H9 (cell line): ENCODE measurements around the gene ARFGAP1. TPM values are rescaled to one million over a fixed set of nuclear protein-coding genes. Genes with fewer than 3 reads are reported as not detected.

Experiments used
- DNase-seq: peaks from one replicate; pipeline ENCODE4 v3.0.0-alpha.2; 2017
- H2AFZ ChIP-seq: one replicate; pipeline ENCODE4 v1.6.1; 2013; ENCODE audit warnings: mild to moderate bottlenecking, low read length, control low read depth, moderate library complexity
- H2AK5ac ChIP-seq: 2 replicates; pipeline ENCODE4 v1.6.1; 2013; ENCODE audit warnings: low read length, control low read depth, mixed read lengths; ENCODE audit not compliant: insufficient read length
- H2BK120ac ChIP-seq: one replicate; pipeline ENCODE4 v1.6.1; 2013; ENCODE audit warnings: low read depth, mild to moderate bottlenecking, low read length, control low read depth, inconsistent platforms; ENCODE audit not compliant: poor library complexity, severe bottlenecking
- H2BK12ac ChIP-seq: 2 replicates; pipeline ENCODE4 v1.6.1; 2013; ENCODE audit warnings: low read length, control low read depth, mixed read lengths, low read depth; ENCODE audit not compliant: insufficient read length
- H2BK15ac ChIP-seq: 2 replicates; pipeline ENCODE4 v1.6.1; 2013; ENCODE audit warnings: low read depth, low read length, control low read depth
- H2BK20ac ChIP-seq: one replicate; pipeline ENCODE4 v1.6.1; 2013; ENCODE audit warnings: low read depth, mild to moderate bottlenecking, low read length, control low read depth, inconsistent platforms; ENCODE audit not compliant: poor library complexity, severe bottlenecking
- H2BK5ac ChIP-seq: 2 replicates; pipeline ENCODE4 v1.6.1; 2013; ENCODE audit warnings: low read length, control low read depth, mixed read lengths; ENCODE audit not compliant: insufficient read length
- H3K14ac ChIP-seq: 2 replicates; pipeline ENCODE4 v1.6.1; 2013; ENCODE audit warnings: low read length, control low read depth; ENCODE audit not compliant: insufficient read depth
- H3K18ac ChIP-seq: 2 replicates; pipeline ENCODE4 v1.6.1; 2013; ENCODE audit warnings: low read depth, mild to moderate bottlenecking, mixed read lengths, low read length, control low read depth; ENCODE audit not compliant: insufficient read length
- H3K23ac ChIP-seq: 2 replicates; pipeline ENCODE4 v1.6.1; 2013; ENCODE audit warnings: low read length, control low read depth, mixed read lengths, low read depth; ENCODE audit not compliant: insufficient read length
- H3K23me2 ChIP-seq: 2 replicates; pipeline ENCODE4 v1.6.1; 2013; ENCODE audit warnings: low read depth, mild to moderate bottlenecking, mixed read lengths, low read length, control low read depth; ENCODE audit not compliant: insufficient read length, poor library complexity, severe bottlenecking
- H3K27ac ChIP-seq: 2 replicates; pipeline ENCODE4 v1.5.1; 2013; ENCODE audit warnings: low read length, control low read depth, mixed read lengths, low read depth; ENCODE audit not compliant: insufficient read length
- H3K27me3 ChIP-seq: 2 replicates; pipeline ENCODE4 v1.6.1; 2013; ENCODE audit warnings: low read length, control low read depth, inconsistent platforms; ENCODE audit not compliant: insufficient read depth
- H3K4ac ChIP-seq: 2 replicates; pipeline ENCODE4 v1.6.1; 2013; ENCODE audit warnings: low read depth, mild to moderate bottlenecking, control low read depth, inconsistent platforms, low read length, moderate library complexity
- H3K4me1 ChIP-seq: 2 replicates; pipeline ENCODE4 v1.6.1; 2013; ENCODE audit warnings: low read length, control low read depth, inconsistent platforms; ENCODE audit not compliant: insufficient read depth
- H3K4me2 ChIP-seq: 2 replicates; pipeline ENCODE4 v1.6.1; 2013; ENCODE audit warnings: low read length, control low read depth, mixed read lengths; ENCODE audit not compliant: insufficient read length, insufficient read depth
- H3K56ac ChIP-seq: 2 replicates; pipeline ENCODE4 v1.6.1; 2013; ENCODE audit warnings: low read depth, mild to moderate bottlenecking, mixed read lengths, low read length, control low read depth; ENCODE audit not compliant: insufficient read length
- H3K79me1 ChIP-seq: 2 replicates; pipeline ENCODE4 v1.6.1; 2013; ENCODE audit warnings: low read depth, mild to moderate bottlenecking, moderate library complexity, low read length, control low read depth, inconsistent platforms; ENCODE audit not compliant: insufficient read depth, poor library complexity, severe bottlenecking
- H3K79me2 ChIP-seq: 2 replicates; pipeline ENCODE4 v1.6.1; 2013; ENCODE audit warnings: low read length, control low read depth, inconsistent platforms; ENCODE audit not compliant: insufficient read depth
- H3K9ac ChIP-seq: 2 replicates; pipeline ENCODE4 v1.6.1; 2013; ENCODE audit warnings: low read length, control low read depth, mixed read lengths; ENCODE audit not compliant: insufficient read length; ENCODE audit errors: extremely low read depth
- H3K9me3 ChIP-seq: one replicate; pipeline ENCODE4 v1.6.1; 2013; ENCODE audit warnings: low read depth, low read length, inconsistent platforms; ENCODE audit not compliant: control insufficient read depth
- H3T11ph ChIP-seq: one replicate; pipeline ENCODE4 v1.6.1; 2013; ENCODE audit warnings: mild to moderate bottlenecking, low read length, control low read depth, inconsistent platforms
- H4K20me1 ChIP-seq: one replicate; pipeline ENCODE4 v1.6.1; 2013; ENCODE audit not compliant: control insufficient read depth, insufficient read length, insufficient read depth
- H4K5ac ChIP-seq: 2 replicates; pipeline ENCODE4 v1.6.1; 2013; ENCODE audit warnings: low read depth, mild to moderate bottlenecking, mixed read lengths, low read length, control low read depth; ENCODE audit not compliant: insufficient read length
- H4K8ac ChIP-seq: replicated peaks from 2 replicates; pipeline ENCODE4 v1.6.1; 2013; ENCODE audit warnings: low read length, control low read depth, mixed read lengths, low read depth; ENCODE audit not compliant: insufficient read length
- H4K91ac ChIP-seq: 2 replicates; pipeline ENCODE4 v1.6.1; 2013; ENCODE audit warnings: low read depth, mild to moderate bottlenecking, moderate library complexity, mixed read lengths, low read length, control low read depth; ENCODE audit not compliant: insufficient read length
- H3K27ac Mint-ChIP-seq, 3 experiments: 2 replicates in 2 of 3; 3 replicates in 1 of 3; pipeline ENCODE4 v1.8.0; 2020 to 2021; ENCODE audit warnings: mixed read lengths in 3 of 3, mild to moderate bottlenecking in 1 of 3, moderate library complexity in 1 of 3
- H3K27me3 Mint-ChIP-seq: 2 replicates; pipeline ENCODE4 v1.8.0; 2021; ENCODE audit warnings: low read depth, mild to moderate bottlenecking, moderate library complexity, mixed read lengths
- H3K36me3 Mint-ChIP-seq, 3 experiments: 2 replicates in 2 of 3; 3 replicates in 1 of 3; pipeline ENCODE4 v1.8.0; 2020 to 2021; ENCODE audit warnings: low read depth in 3 of 3, mixed read lengths in 3 of 3; ENCODE audit not compliant: insufficient read depth in 1 of 3
- H3K4me1 Mint-ChIP-seq, 2 experiments: 2 replicates each; pipeline ENCODE4 v1.8.0; 2020; ENCODE audit warnings: mixed read lengths in 2 of 2
- H3K4me3 Mint-ChIP-seq, 2 experiments: 2 replicates in 1 of 2; 3 replicates in 1 of 2; pipeline ENCODE4 v1.8.0; 2020 to 2021; ENCODE audit warnings: mild to moderate bottlenecking in 2 of 2, mixed read lengths in 2 of 2, moderate library complexity in 1 of 2
- H3K9me3 Mint-ChIP-seq, 2 experiments: 2 replicates in 1 of 2; 3 replicates in 1 of 2; pipeline ENCODE4 v1.8.0; 2020; ENCODE audit warnings: mild to moderate bottlenecking in 2 of 2, mixed read lengths in 2 of 2, moderate library complexity in 1 of 2
- WGBS: extraction: QIAGEN DNeasy Blood & Tissue Kit; methylation state at CpG from one replicate; pipeline ENCODE4 v1.1.7; 2013; ENCODE audit warnings: missing lambda C conversion rate, low lambda C conversion rate, mixed read lengths; ENCODE audit not compliant: insufficient read length; ENCODE audit errors: extremely low coverage; 5-methylcytosine and 5-hydroxymethylcytosine counted together
- total RNA-seq: library from RNA; stranded (reverse); gene quantifications from 2 replicates; pipeline ENCODE4 v1.2.1, GENCODE V29; 2021
- TF ChIP-seq, protein P1 (sequence below): fragments of 200-600 bp; sonication (generic); conservative IDR thresholded peaks from 3 replicates; pipeline ENCODE4 v1.8.0; 2021; ENCODE audit warnings: antibody characterized with exemption, mild to moderate bottlenecking

The ARFGAP1 gene
- total RNA-seq, 1 experiment from 2014 or later, result 114 TPM

DNA sequence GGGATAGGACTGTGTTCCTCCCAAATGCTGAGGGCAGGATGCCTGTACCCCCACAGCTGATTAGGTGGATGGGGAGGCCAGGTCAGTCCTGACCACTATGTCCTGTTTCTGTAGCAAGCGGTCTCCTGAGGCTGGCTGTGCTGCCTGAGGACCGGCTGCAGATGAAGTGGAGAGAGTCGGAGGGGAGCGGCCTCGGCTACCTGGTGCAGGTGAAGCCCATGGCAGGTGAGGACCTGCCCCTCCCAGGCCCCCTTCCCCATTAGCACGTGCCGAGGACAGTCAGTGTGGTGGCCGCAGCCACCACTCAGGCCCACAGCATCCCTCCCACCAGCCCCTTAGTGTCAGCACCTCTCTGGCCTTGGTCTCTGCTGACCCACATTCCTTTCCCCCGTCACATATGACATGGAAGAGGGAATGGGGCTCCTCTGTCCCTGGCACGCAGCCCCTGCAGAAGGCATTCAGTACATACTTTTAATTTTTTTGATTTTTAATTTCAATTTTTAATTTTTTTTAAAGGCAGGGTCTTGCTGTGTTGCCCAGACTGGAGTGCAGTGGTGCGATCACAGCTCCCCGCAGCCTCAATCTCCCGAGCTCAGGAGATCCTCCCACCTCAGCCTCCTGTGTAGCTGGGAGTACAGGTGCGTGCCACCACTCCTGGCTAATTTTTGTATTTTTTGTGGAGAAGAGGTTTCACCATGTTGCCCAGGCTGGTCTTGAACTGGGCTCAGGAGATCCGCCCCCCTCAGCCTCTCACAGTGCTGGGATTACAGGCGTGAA, 25.4 kb downstream of the ARFGAP1 start:
- no peak overlapping the region for H2AFZ ChIP-seq
- no peaks in the 10 kb centered on the region for H3K23me2 ChIP-seq
- no peak overlapping the region for H2BK20ac ChIP-seq
- no peaks in the 10 kb centered on the region; the same call in 1 of the 2 replicates for H3K4me1 ChIP-seq
- no peak overlapping the region for H2BK12ac ChIP-seq
- TF ChIP-seq, protein P1, sequence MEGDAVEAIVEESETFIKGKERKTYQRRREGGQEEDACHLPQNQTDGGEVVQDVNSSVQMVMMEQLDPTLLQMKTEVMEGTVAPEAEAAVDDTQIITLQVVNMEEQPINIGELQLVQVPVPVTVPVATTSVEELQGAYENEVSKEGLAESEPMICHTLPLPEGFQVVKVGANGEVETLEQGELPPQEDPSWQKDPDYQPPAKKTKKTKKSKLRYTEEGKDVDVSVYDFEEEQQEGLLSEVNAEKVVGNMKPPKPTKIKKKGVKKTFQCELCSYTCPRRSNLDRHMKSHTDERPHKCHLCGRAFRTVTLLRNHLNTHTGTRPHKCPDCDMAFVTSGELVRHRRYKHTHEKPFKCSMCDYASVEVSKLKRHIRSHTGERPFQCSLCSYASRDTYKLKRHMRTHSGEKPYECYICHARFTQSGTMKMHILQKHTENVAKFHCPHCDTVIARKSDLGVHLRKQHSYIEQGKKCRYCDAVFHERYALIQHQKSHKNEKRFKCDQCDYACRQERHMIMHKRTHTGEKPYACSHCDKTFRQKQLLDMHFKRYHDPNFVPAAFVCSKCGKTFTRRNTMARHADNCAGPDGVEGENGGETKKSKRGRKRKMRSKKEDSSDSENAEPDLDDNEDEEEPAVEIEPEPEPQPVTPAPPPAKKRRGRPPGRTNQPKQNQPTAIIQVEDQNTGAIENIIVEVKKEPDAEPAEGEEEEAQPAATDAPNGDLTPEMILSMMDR, result no peak
- no peak overlapping the region for H3K18ac ChIP-seq
- no peaks in the 10 kb centered on the region for H3K79me1 ChIP-seq
- no peak overlapping the region for H4K91ac ChIP-seq
- Mint-ChIP-seq H3K27ac (no peak overlapping the region), H3K4me1 (peaks cover 2 to 19% of the 10 kb centered on the region in 2 experiments; a peak in 3 of 4 replicates), H3K9me3 (no peaks in the 10 kb centered on the region), H3K4me3 (no peak overlapping the region), H3K36me3 (no peaks in the 10 kb centered on the region), H3K27me3 (peaks cover 32% of the 10 kb centered on the region)
- DNase-seq, result no peak
- no peak overlapping the region for H3K56ac ChIP-seq
- H3K23ac ChIP-seq, result no peak overlapping the region
- WGBS, result no CpG with 5 or more reads among the region's 16 CpGs
- H3K9me3 ChIP-seq, result no peaks in the 10 kb centered on the region
- no peaks in the 10 kb centered on the region for H3K27me3 ChIP-seq
- H2BK5ac ChIP-seq, result no peak overlapping the region
- H4K20me1 ChIP-seq, result no peaks in the 10 kb centered on the region
- no peaks in the 10 kb centered on the region for H3K79me2 ChIP-seq
- H2AK5ac ChIP-seq, result no peak overlapping the region
- H2BK15ac ChIP-seq, result no peak overlapping the region
- no peak overlapping the region for H4K5ac ChIP-seq
- H3T11ph ChIP-seq, result no peak overlapping the region
- no peak overlapping the region for H3K4ac ChIP-seq
- H2BK120ac ChIP-seq, result no peak overlapping the region
- no peak overlapping the region for H3K9ac ChIP-seq
- H3K4me2 ChIP-seq, result no peak overlapping the region
- H3K27ac ChIP-seq, result no peak overlapping the region
- H4K8ac ChIP-seq, result no peak overlapping the region
- no peak overlapping the region for H3K14ac ChIP-seq
